ENCODE data around the gene ADARB1.

GRCh38 chr21:45207839-45208626 is 133.7 kb downstream of the ADARB1 start:
- TF ChIP-seq, protein P1, sequence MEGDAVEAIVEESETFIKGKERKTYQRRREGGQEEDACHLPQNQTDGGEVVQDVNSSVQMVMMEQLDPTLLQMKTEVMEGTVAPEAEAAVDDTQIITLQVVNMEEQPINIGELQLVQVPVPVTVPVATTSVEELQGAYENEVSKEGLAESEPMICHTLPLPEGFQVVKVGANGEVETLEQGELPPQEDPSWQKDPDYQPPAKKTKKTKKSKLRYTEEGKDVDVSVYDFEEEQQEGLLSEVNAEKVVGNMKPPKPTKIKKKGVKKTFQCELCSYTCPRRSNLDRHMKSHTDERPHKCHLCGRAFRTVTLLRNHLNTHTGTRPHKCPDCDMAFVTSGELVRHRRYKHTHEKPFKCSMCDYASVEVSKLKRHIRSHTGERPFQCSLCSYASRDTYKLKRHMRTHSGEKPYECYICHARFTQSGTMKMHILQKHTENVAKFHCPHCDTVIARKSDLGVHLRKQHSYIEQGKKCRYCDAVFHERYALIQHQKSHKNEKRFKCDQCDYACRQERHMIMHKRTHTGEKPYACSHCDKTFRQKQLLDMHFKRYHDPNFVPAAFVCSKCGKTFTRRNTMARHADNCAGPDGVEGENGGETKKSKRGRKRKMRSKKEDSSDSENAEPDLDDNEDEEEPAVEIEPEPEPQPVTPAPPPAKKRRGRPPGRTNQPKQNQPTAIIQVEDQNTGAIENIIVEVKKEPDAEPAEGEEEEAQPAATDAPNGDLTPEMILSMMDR (IDR thresholded peaks at IDR 0.05) = no peak
- TF ChIP-seq EP300 (IDR thresholded peaks at IDR 0.05) (no peak), POLR2A (IDR thresholded peaks at IDR 0.05) (no peak)

Measured in ovary (tissue), 3 donors.